ENCODE measurements around the gene OR13C5. TPM values are rescaled to one million over a fixed set of nuclear protein-coding genes. Genes with fewer than 3 reads are reported as not detected.

The OR13C5 gene
- total and polyA plus RNA-seq, 2 experiments from 2014 or later = not detected

DNA sequence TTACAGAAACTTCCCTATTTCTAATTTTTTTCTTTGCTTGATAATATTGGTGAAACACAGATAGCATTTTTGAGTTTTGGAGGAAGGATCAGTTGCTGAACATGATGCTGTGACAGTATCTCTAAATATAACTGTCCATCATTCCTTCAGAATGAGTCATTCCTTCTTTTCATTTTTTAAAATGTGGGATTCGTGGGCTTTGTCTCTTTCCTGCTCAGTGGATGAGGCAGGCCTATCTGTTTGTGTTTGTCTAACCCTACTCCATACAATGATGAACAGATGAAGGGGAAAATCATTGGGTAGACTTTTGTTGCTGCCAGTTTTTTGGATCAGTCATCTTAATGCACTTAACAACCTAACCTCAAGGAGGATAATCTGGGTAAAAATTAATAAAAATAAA, 46.0 kb downstream of the OR13C5 start (continued):
- TF ChIP-seq, protein P1, sequence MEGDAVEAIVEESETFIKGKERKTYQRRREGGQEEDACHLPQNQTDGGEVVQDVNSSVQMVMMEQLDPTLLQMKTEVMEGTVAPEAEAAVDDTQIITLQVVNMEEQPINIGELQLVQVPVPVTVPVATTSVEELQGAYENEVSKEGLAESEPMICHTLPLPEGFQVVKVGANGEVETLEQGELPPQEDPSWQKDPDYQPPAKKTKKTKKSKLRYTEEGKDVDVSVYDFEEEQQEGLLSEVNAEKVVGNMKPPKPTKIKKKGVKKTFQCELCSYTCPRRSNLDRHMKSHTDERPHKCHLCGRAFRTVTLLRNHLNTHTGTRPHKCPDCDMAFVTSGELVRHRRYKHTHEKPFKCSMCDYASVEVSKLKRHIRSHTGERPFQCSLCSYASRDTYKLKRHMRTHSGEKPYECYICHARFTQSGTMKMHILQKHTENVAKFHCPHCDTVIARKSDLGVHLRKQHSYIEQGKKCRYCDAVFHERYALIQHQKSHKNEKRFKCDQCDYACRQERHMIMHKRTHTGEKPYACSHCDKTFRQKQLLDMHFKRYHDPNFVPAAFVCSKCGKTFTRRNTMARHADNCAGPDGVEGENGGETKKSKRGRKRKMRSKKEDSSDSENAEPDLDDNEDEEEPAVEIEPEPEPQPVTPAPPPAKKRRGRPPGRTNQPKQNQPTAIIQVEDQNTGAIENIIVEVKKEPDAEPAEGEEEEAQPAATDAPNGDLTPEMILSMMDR (conservative IDR thresholded peaks at IDR 0.05; ENCODE audit: low read depth in 2 of 2) = no peak
- TF ChIP-seq POLR2AphosphoS5 (IDR thresholded peaks at IDR 0.05; ENCODE audit: low read depth) (no peak), JUNB (IDR thresholded peaks at IDR 0.05; ENCODE audit: unreplicated experiment) (no peak)

Other genes starting within 250 kb of the OR13C5 start
- not detected in 2 replicates for gene OR13F1, start 95.2 kb downstream of the OR13C5 start, total RNA-seq (2014; rRNA removed; shearing (Covaris generic))
- gene OR13F1, start 95.2 kb downstream of the OR13C5 start, polyA plus RNA-seq (2016; fragmentation: Nextera tagmentation; extraction: Ambion mirVana) = not detected in 2 replicates
- not detected in 2 replicates for gene OR13C4, start 72.2 kb downstream of the OR13C5 start, total RNA-seq (2014; rRNA removed; shearing (Covaris generic))
- not detected in 2 replicates for gene OR13C4, start 72.2 kb downstream of the OR13C5 start, polyA plus RNA-seq (2016; fragmentation: Nextera tagmentation; extraction: Ambion mirVana)
- not detected in 2 replicates for gene OR13C3, start 62.6 kb downstream of the OR13C5 start, total RNA-seq (2014; rRNA removed; shearing (Covaris generic))
- gene OR13C3, start 62.6 kb downstream of the OR13C5 start, polyA plus RNA-seq (2016; fragmentation: Nextera tagmentation; extraction: Ambion mirVana) = not detected in 2 replicates
- gene OR13C8, start 30.2 kb downstream of the OR13C5 start, total RNA-seq (2014; rRNA removed; shearing (Covaris generic)) = not detected in 2 replicates
- gene OR13C8, start 30.2 kb downstream of the OR13C5 start, polyA plus RNA-seq (2016; fragmentation: Nextera tagmentation; extraction: Ambion mirVana) = not detected in 2 replicates
- gene OR13C2, start 6.2 kb upstream of the OR13C5 start, total RNA-seq (2014; rRNA removed; shearing (Covaris generic)) = not detected in 2 replicates
- not detected in 2 replicates for gene OR13C2, start 6.2 kb upstream of the OR13C5 start, polyA plus RNA-seq (2016; fragmentation: Nextera tagmentation; extraction: Ambion mirVana)
- gene OR13C9, start 18.8 kb upstream of the OR13C5 start, total RNA-seq (2014; rRNA removed; shearing (Covaris generic)) = not detected in 2 replicates
- gene OR13C9, start 18.8 kb upstream of the OR13C5 start, polyA plus RNA-seq (2016; fragmentation: Nextera tagmentation; extraction: Ambion mirVana) = not detected in 2 replicates
- gene OR13D1, start 95.1 kb upstream of the OR13C5 start, total RNA-seq (2014; rRNA removed; shearing (Covaris generic)) = not detected in 2 replicates
- gene OR13D1, start 95.1 kb upstream of the OR13C5 start, polyA plus RNA-seq (2016; fragmentation: Nextera tagmentation; extraction: Ambion mirVana) = not detected in 2 replicates
- gene NIPSNAP3A, start 148.3 kb upstream of the OR13C5 start, total RNA-seq (2014; rRNA removed; shearing (Covaris generic)) = 9.6 and 12.7 TPM in 2 replicates
- 11.1 and 13.0 TPM in 2 replicates for gene NIPSNAP3A, start 148.3 kb upstream of the OR13C5 start, polyA plus RNA-seq (2016; fragmentation: Nextera tagmentation; extraction: Ambion mirVana)
- 0.47 and 0.63 TPM in 2 replicates for gene NIPSNAP3B, start 164.7 kb upstream of the OR13C5 start, total RNA-seq (2014; rRNA removed; shearing (Covaris generic))
- gene NIPSNAP3B, start 164.7 kb upstream of the OR13C5 start, polyA plus RNA-seq (2016; fragmentation: Nextera tagmentation; extraction: Ambion mirVana) = 1.0 and 1.4 TPM in 2 replicates

Measured in GM23338 (cell line).